H1 (cell line): ENCODE data around the gene CFH. TPM values are rescaled to one million over a fixed set of nuclear protein-coding genes. Genes with fewer than 3 reads are reported as not detected.

Experiments
- CTCF ChIA-PET: fragments of 300-600 bp; sonication (Branson Sonifier 250); formaldehyde crosslinking; loops from one replicate; lab custom pipeline; 2021; ENCODE audit not compliant: partially characterized antibody; lab: Charles Lee
- POLR2A ChIA-PET: fragments of 300-600 bp; sonication (Branson Sonifier 250); formaldehyde crosslinking; loops from one replicate; lab custom pipeline; 2021; ENCODE audit warnings: inconsistent platforms; ENCODE audit not compliant: partially characterized antibody; lab: Charles Lee
- DNase-seq, 2 experiments: peaks; one replicate each; pipeline versions ENCODE4 v3.0.0 to v3.0.0-alpha.2; 2010 to 2022; ENCODE audit warnings: low spot score in 2 of 2, low read depth in 1 of 2, mixed read lengths in 1 of 2
- FAIRE-seq: peaks from 2 replicates; lab custom pipeline; 2011; peaks lifted over from hg19 to GRCh38; lab: Jason Lieb, UNC
- H2AFZ ChIP-seq: 2 replicates; pipeline ENCODE4 v1.8.1; 2012; ENCODE audit warnings: low read length, inconsistent platforms
- H2AK5ac ChIP-seq: 2 replicates; pipeline ENCODE4 v1.6.1; 2013; ENCODE audit warnings: low read depth, low read length
- H2BK120ac ChIP-seq: replicated peaks from 2 replicates; pipeline ENCODE3; 2013; ENCODE audit warnings: low read depth, low read length, inconsistent platforms
- H2BK12ac ChIP-seq: 2 replicates; pipeline ENCODE4 v1.6.1; 2013; ENCODE audit warnings: low read depth, low read length
- H2BK15ac ChIP-seq: 2 replicates; pipeline ENCODE4 v1.6.1; 2013; ENCODE audit warnings: low read length
- H2BK20ac ChIP-seq: 2 replicates; pipeline ENCODE4 v1.6.1; 2013; ENCODE audit warnings: low read length
- H2BK5ac ChIP-seq: 2 replicates; pipeline ENCODE4 v1.6.1; 2013; ENCODE audit warnings: low read depth, low read length
- H3K14ac ChIP-seq: 2 replicates; pipeline ENCODE4 v1.6.1; 2013; ENCODE audit warnings: inconsistent platforms; ENCODE audit not compliant: insufficient read length
- H3K18ac ChIP-seq: 2 replicates; pipeline ENCODE4 v1.6.1; 2013; ENCODE audit warnings: low read length; ENCODE audit errors: extremely low read depth
- H3K23ac ChIP-seq: 2 replicates; pipeline ENCODE4 v1.6.1; 2013; ENCODE audit warnings: inconsistent platforms; ENCODE audit not compliant: insufficient read length
- H3K23me2 ChIP-seq: 2 replicates; pipeline ENCODE4 v1.6.1; 2013; ENCODE audit warnings: low read depth, low read length
- H3K27ac ChIP-seq: 2 replicates; pipeline ENCODE4 v1.6.1; 2011; ENCODE audit warnings: low read depth, low read length, inconsistent platforms
- H3K27me3 ChIP-seq, 4 experiments: replicated peaks in 1 of 4; 1 replicate in 1 of 4; 2 replicates in 3 of 4; pipeline versions ENCODE4 v1.6.1 to v1.8.1; 2011 to 2013; ENCODE audit warnings: low read length in 3 of 4, mild to moderate bottlenecking in 3 of 4, inconsistent platforms in 2 of 4, mixed read lengths in 2 of 4, moderate library complexity in 1 of 4; ENCODE audit not compliant: control insufficient read depth in 3 of 4, insufficient read depth in 3 of 4; ENCODE audit errors: extremely low read depth in 1 of 4
- H3K36me3 ChIP-seq, 4 experiments: 2 replicates each; pipeline versions ENCODE4 v1.6.1 to v1.8.1; 2011 to 2013; ENCODE audit warnings: mild to moderate bottlenecking in 4 of 4, low read length in 3 of 4, moderate library complexity in 2 of 4, control low read depth in 1 of 4, inconsistent platforms in 1 of 4; ENCODE audit not compliant: insufficient read depth in 4 of 4, control insufficient read depth in 2 of 4
- H3K4ac ChIP-seq: replicated peaks from 2 replicates; pipeline ENCODE3; 2013; ENCODE audit warnings: low read length, low read depth, mixed read lengths, inconsistent platforms; ENCODE audit not compliant: insufficient read length
- H3K4me1 ChIP-seq, 4 experiments: replicated peaks in 1 of 4; 1 replicate in 1 of 4; 2 replicates in 3 of 4; pipeline versions ENCODE4 v1.6.1 to v1.8.1; 2011 to 2013; ENCODE audit warnings: low read length in 3 of 4, inconsistent platforms in 2 of 4, mixed read lengths in 1 of 4; ENCODE audit not compliant: insufficient read depth in 4 of 4, control insufficient read depth in 3 of 4
- H3K4me2 ChIP-seq, 2 experiments: 2 replicates each; pipeline versions ENCODE4 v1.6.1 to v1.8.1; 2011 to 2013; ENCODE audit warnings: low read depth in 2 of 2, low read length in 2 of 2, control low read depth in 1 of 2, inconsistent platforms in 1 of 2, mild to moderate bottlenecking in 1 of 2; ENCODE audit not compliant: insufficient read depth in 1 of 2
- H3K4me3 ChIP-seq, 4 experiments: fragments of 200-600, 300-600 bp in 1 of 4; sonication (generic), shearing (Covaris generic), sonication (Bioruptor Twin) in 1 of 4; 2 replicates each; pipeline versions ENCODE4 v1.5.1 to v1.8.1; 2011 to 2016; ENCODE audit warnings: low read length in 4 of 4, low read depth in 3 of 4, control low read depth in 2 of 4, inconsistent platforms in 2 of 4, mild to moderate bottlenecking in 2 of 4, mixed read lengths in 1 of 4, moderate library complexity in 1 of 4; ENCODE audit not compliant: insufficient read depth in 2 of 4; ENCODE audit errors: extremely low read depth in 1 of 4
- H3K56ac ChIP-seq: replicated peaks from 2 replicates; pipeline ENCODE3; 2013; ENCODE audit warnings: low read depth, mild to moderate bottlenecking, mixed read lengths, low read length, inconsistent platforms; ENCODE audit not compliant: insufficient read length
- H3K79me1 ChIP-seq: 2 replicates; pipeline ENCODE4 v1.6.1; 2013; ENCODE audit warnings: low read depth, low read length, control low read depth
- H3K79me2 ChIP-seq, 2 experiments: 2 replicates each; pipeline versions ENCODE4 v1.6.1 to v1.8.1; 2012 to 2013; ENCODE audit warnings: low read length in 2 of 2, mild to moderate bottlenecking in 2 of 2, inconsistent platforms in 1 of 2; ENCODE audit not compliant: insufficient read depth in 2 of 2, control insufficient read depth in 1 of 2
- H3K9ac ChIP-seq, 4 experiments: replicated peaks in 1 of 4; 1 replicate in 1 of 4; 2 replicates in 3 of 4; pipeline versions ENCODE4 v1.6.1 to v1.8.1; 2011 to 2013; ENCODE audit warnings: low read depth in 3 of 4, low read length in 3 of 4, control low read depth in 2 of 4, mild to moderate bottlenecking in 2 of 4, moderate library complexity in 2 of 4, inconsistent platforms in 1 of 4; ENCODE audit errors: extremely low read depth in 1 of 4
- H3K9me3 ChIP-seq, 2 experiments: 2 replicates each; pipeline versions ENCODE4 v1.6.1 to v1.8.1; 2012 to 2013; ENCODE audit warnings: mild to moderate bottlenecking in 2 of 2, moderate library complexity in 2 of 2, control low read depth in 1 of 2, inconsistent platforms in 1 of 2, low read depth in 1 of 2, low read length in 1 of 2, mixed read lengths in 1 of 2; ENCODE audit not compliant: insufficient read depth in 2 of 2
- H4K20me1 ChIP-seq, 2 experiments: replicated peaks in 1 of 2; 2 replicates each; pipeline versions ENCODE3 to v1.8.1; 2011 to 2013; ENCODE audit warnings: inconsistent platforms in 2 of 2, low read length in 2 of 2, mild to moderate bottlenecking in 1 of 2; ENCODE audit not compliant: insufficient read depth in 2 of 2, control insufficient read depth in 1 of 2
- H4K5ac ChIP-seq: 2 replicates; pipeline ENCODE4 v1.6.1; 2013; ENCODE audit warnings: low read length, low read depth, mixed read lengths, inconsistent platforms; ENCODE audit not compliant: insufficient read length
- H4K8ac ChIP-seq: 2 replicates; pipeline ENCODE4 v1.8.0; 2013; ENCODE audit warnings: mild to moderate bottlenecking, moderate library complexity, low read length, inconsistent platforms; ENCODE audit not compliant: insufficient read depth; ENCODE audit errors: extremely low read depth
- H4K91ac ChIP-seq: replicated peaks from 2 replicates; pipeline ENCODE3; 2013; ENCODE audit warnings: low read length, mixed read lengths, inconsistent platforms; ENCODE audit not compliant: insufficient read length
- BACH1 ChIP-seq: IDR thresholded peaks from 2 replicates; pipeline ENCODE4 v1.6.1; 2012; ENCODE audit warnings: low read length, improper control_type of control experiment
- SRF ChIP-seq: IDR thresholded peaks from 2 replicates; pipeline ENCODE4 v1.6.1; 2011; ENCODE audit warnings: mild to moderate bottlenecking, low read depth, low read length, moderate library complexity
- WGBS, 2 experiments: shearing (Covaris generic) in 1 of 2; methylation state at CpG; one replicate each; pipeline versions ENCODE4 v1.1.6 to v1.1.7; 2013 to 2015; ENCODE audit warnings: low lambda C conversion rate in 2 of 2, mixed read lengths in 2 of 2, inconsistent platforms in 1 of 2, low coverage in 1 of 2, missing lambda C conversion rate in 1 of 2; ENCODE audit not compliant: insufficient replicate concordance in 2 of 2, insufficient coverage in 1 of 2, insufficient read length in 1 of 2; ENCODE audit errors: extremely low coverage in 1 of 2, missing lambda C conversion rate in 1 of 2; 5-methylcytosine and 5-hydroxymethylcytosine counted together
- polyA plus RNA-seq, 7 experiments: library from polyadenylated mRNA; depleted of rRNA in 3 of 7; stranded (reverse) in 5 of 7; unstranded in 2 of 7; fragments of >200 nt in 5 of 7; fragments of 200-250 nt in 2 of 7; gene quantifications; 1 replicate in 5 of 7; 2 replicates in 1 of 7; 4 replicates in 1 of 7; pipeline versions ENCODE4 v1.2.1 to v1.2.3, GENCODE V29; 2011 to 2013; ENCODE audit warnings: missing spikeins in 2 of 7, mixed read lengths in 2 of 7
- total RNA-seq: library from RNA; stranded (reverse); fragmentation: NEBNext Ultra II Directional; extraction: Animal tissue kit (Norgen Biotek cat#: 25700); gene quantifications from 2 replicates; pipeline ENCODE4 v1.2.1, GENCODE V29; 2021

CFH gene
- total and polyA plus RNA-seq, 2 of the 8 experiments (the other 6 are each of a cell fraction or from before 2014, with no cell fraction given), result not detected

- H3K4me1 ChIP-seq, result no peaks in the 10 kb centered on the region
- TF ChIP-seq SRF, result no peak
- TF ChIP-seq BACH1, result no peak
- ChIA-PET POLR2A (no interaction called here), CTCF (interaction anchor here (0.6 kb wide), 1 partner anchor 404 kb away, joined by 3 read pairs; no protein-coding TSS in a partner anchor)
- 100% methylated on average over 13 of the region's 13 CpGs; no CpG with 5 or more reads in 1 of the 2 experiments for WGBS, 2 experiments
- no peak for DNase-seq
- no peak overlapping the region for H2BK12ac ChIP-seq
- no peaks in the 10 kb centered on the region for H3K36me3 ChIP-seq
- H4K20me1 ChIP-seq, result no peaks in the 10 kb centered on the region
- no peak overlapping the region for H3K14ac ChIP-seq
- H3K4ac ChIP-seq, result no peak overlapping the region
- H3K23ac ChIP-seq, result no peak overlapping the region
- H4K8ac ChIP-seq, result no peak overlapping the region
- no peaks in the 10 kb centered on the region for H3K23me2 ChIP-seq
- H3K9me3 ChIP-seq, result no peaks in the 10 kb centered on the region
- no peak overlapping the region for H3K4me2 ChIP-seq
- H3K4me3 ChIP-seq, result no peak overlapping the region
- H3K56ac ChIP-seq, result no peak overlapping the region
- H3K27me3 ChIP-seq, result no peaks in the 10 kb centered on the region
- H4K5ac ChIP-seq, result no peak overlapping the region
- H3K27ac ChIP-seq, result no peak overlapping the region
- H2AK5ac ChIP-seq, result no peak overlapping the region
- no peak overlapping the region for H2BK5ac ChIP-seq
- H2BK15ac ChIP-seq, result no peak overlapping the region
- no peak overlapping the region for H2AFZ ChIP-seq
- no peak overlapping the region for H4K91ac ChIP-seq
- no peak overlapping the region for H2BK120ac ChIP-seq
- H3K79me1 ChIP-seq, result no peaks in the 10 kb centered on the region
- FAIRE-seq, result no peak
- H2BK20ac ChIP-seq, result no peak overlapping the region
- no peak overlapping the region for H3K9ac ChIP-seq
- no peaks in the 10 kb centered on the region for H3K79me2 ChIP-seq
- no peak overlapping the region for H3K18ac ChIP-seq
Measured at GRCh38 chr1:196777603-196778002, 125.8 kb downstream of the CFH start.
